Measurements from ENCODE around the gene MACROH2A1. TPM values are rescaled to one million over a fixed set of nuclear protein-coding genes. Genes with fewer than 3 reads are reported as not detected.

Gene MACROH2A1
- total RNA-seq, 2 experiments from 2014 or later, result 159 to 190 TPM

- ATAC-seq (no peak), DNase-seq (no peak)
- Mint-ChIP-seq H3K36me3 (ENCODE audit: low read depth) (peaks cover 37% of the 10 kb centered on the region), H3K4me3 (no peak overlapping the region), H3K27ac (no peak overlapping the region), H3K4me1 (no peaks in the 10 kb centered on the region), H3K9me3 (ENCODE audit: low read depth) (no peaks in the 10 kb centered on the region), H3K27me3 (no peaks in the 10 kb centered on the region)
- intact Hi-C loops (cut with DNase I, micrococcal nuclease), result no loop called here
- CTCF ChIA-PET, result interaction anchor here (0.6 kb wide), 1 partner anchor 66 kb away, joined by 3 read pairs; no protein-coding TSS in a partner anchor
- POLR2A ChIA-PET, result no interaction called here
Measured at GRCh38 chr5:135343413-135343812, 55.6 kb downstream of the MACROH2A1 start.

- H3K4me1 Mint-ChIP-seq, result no peaks in the 10 kb centered on the region
- intact Hi-C loops (cut with DNase I, micrococcal nuclease), result no loop called here
- DNase-seq (no peak), ATAC-seq (no peak)
- H3K27ac Mint-ChIP-seq, result no peak overlapping the region
- CTCF ChIA-PET, result interaction anchor here (1.0 kb wide), 1 partner anchor 84 kb away, joined by 3 read pairs; no protein-coding TSS in a partner anchor
- no peak overlapping the region for H3K4me3 Mint-ChIP-seq
- no peaks in the 10 kb centered on the region for H3K9me3 Mint-ChIP-seq (ENCODE audit: low read depth)
- POLR2A ChIA-PET, result no interaction called here
- H3K36me3 Mint-ChIP-seq (ENCODE audit: low read depth), result peaks cover 37% of the 10 kb centered on the region
- no peaks in the 10 kb centered on the region for H3K27me3 Mint-ChIP-seq
Measured at GRCh38 chr5:135342551-135342875, 56.5 kb downstream of the MACROH2A1 start.

- no peaks in the 10 kb centered on the region for H3K4me1 Mint-ChIP-seq
- H3K4me3 Mint-ChIP-seq, result no peak overlapping the region
- no peaks in the 10 kb centered on the region for H3K9me3 Mint-ChIP-seq (ENCODE audit: low read depth)
- H3K27me3 Mint-ChIP-seq, result no peaks in the 10 kb centered on the region
- H3K27ac Mint-ChIP-seq, result no peak overlapping the region
- ATAC-seq (no peak), DNase-seq (no peak)
- ChIA-PET POLR2A (no interaction called here), CTCF (interaction anchor here (1.0 kb wide), 1 partner anchor 84 kb away, joined by 3 read pairs; no protein-coding TSS in a partner anchor)
- intact Hi-C loops (cut with DNase I, micrococcal nuclease), result no loop called here
- H3K36me3 Mint-ChIP-seq (ENCODE audit: low read depth), result peaks cover 37% of the 10 kb centered on the region
Measured at GRCh38 chr5:135341696-135342550, 57.1 kb downstream of the MACROH2A1 start.

DNA sequence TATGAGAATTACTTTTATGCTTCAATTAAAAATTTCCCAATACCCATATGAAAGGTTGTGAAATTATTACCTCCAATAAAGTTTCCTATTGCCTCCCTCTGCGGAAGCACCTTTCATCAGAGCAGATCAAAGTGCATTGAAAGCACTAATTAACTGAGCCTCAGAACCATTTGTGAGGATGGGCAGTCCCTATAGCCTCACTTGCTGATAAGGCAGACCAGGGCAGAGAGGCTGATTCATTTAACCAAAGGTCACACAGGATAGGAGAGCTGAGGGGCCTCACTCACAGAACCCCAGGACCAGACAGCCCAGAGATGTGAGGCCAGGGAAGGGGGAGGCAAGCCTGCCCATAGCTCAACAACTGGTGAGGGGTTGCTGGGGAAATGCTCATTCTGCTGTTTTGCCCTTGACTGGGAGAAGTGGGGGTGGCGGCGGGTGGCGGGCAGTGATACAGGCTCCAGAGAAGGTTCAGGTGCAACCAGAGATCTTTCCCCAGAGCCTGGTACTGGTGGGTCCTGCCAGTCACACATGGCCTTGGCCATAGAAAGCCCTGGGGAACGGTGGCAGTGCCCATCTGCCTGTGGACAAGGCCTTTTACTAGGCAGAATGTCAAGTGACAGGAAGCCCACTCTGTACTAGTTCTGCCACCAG, 57.9 kb downstream of the MACROH2A1 start:
- peaks cover 31% of the 10 kb centered on the region for H3K36me3 Mint-ChIP-seq (ENCODE audit: low read depth)
- POLR2A ChIA-PET, result no interaction called here

GRCh38 chr5:135340568-135340967, 58.5 kb downstream of the MACROH2A1 start:
- Mint-ChIP-seq H3K4me1 (no peaks in the 10 kb centered on the region), H3K36me3 (ENCODE audit: low read depth) (peaks cover 30% of the 10 kb centered on the region), H3K9me3 (ENCODE audit: low read depth) (no peaks in the 10 kb centered on the region), H3K27ac (no peak overlapping the region), H3K27me3 (no peaks in the 10 kb centered on the region), H3K4me3 (no peak overlapping the region)
- ChIA-PET POLR2A (no interaction called here), CTCF (interaction anchor here (1.0 to 1.5 kb wide), 3 partner anchors 86 to 127 kb away, joined by 3 read pairs; no protein-coding TSS in a partner anchor)
- no peak for DNase-seq
- intact Hi-C loops (cut with DNase I, micrococcal nuclease), result no loop called here
- ATAC-seq, result no peak

More for the DNA sequence above, 57.9 kb downstream of the MACROH2A1 start:
- Mint-ChIP-seq H3K4me3 (no peak overlapping the region), H3K9me3 (ENCODE audit: low read depth) (no peaks in the 10 kb centered on the region), H3K27ac (no peak overlapping the region), H3K4me1 (no peaks in the 10 kb centered on the region), H3K27me3 (no peaks in the 10 kb centered on the region)
- no peak for DNase-seq
- no peak for ATAC-seq
- CTCF ChIA-PET, result interaction anchor here (1.2 to 1.5 kb wide), 2 partner anchors 124 to 128 kb away, joined by 3 read pairs; no protein-coding TSS in a partner anchor
- intact Hi-C loops (cut with DNase I, micrococcal nuclease), result no loop called here

- no peak for ATAC-seq
- Mint-ChIP-seq H3K27ac (no peak overlapping the region), H3K4me3 (no peak overlapping the region), H3K27me3 (no peaks in the 10 kb centered on the region), H3K9me3 (ENCODE audit: low read depth) (no peaks in the 10 kb centered on the region), H3K4me1 (no peaks in the 10 kb centered on the region), H3K36me3 (ENCODE audit: low read depth) (peaks cover 26% of the 10 kb centered on the region)
- ChIA-PET CTCF (interaction anchor here (1.0 to 1.5 kb wide), 3 partner anchors 87 to 126 kb away, joined by 3 read pairs; no protein-coding TSS in a partner anchor), POLR2A (no interaction called here)
- DNase-seq, result no peak
- intact Hi-C loops (cut with DNase I, micrococcal nuclease), result no loop called here
Measured at GRCh38 chr5:135339623-135340022, 59.4 kb downstream of the MACROH2A1 start.

GRCh38 chr5:135339189-135339588, 59.8 kb downstream of the MACROH2A1 start:
- POLR2A ChIA-PET, result no interaction called here
- H3K27ac Mint-ChIP-seq, result no peak overlapping the region
- no peak overlapping the region for H3K4me3 Mint-ChIP-seq
- CTCF ChIA-PET, result interaction anchor here (0.6 kb wide), 1 partner anchor 72 kb away, joined by 3 read pairs; no protein-coding TSS in a partner anchor
- no peaks in the 10 kb centered on the region for H3K27me3 Mint-ChIP-seq
- intact Hi-C loops (cut with DNase I, micrococcal nuclease), result no loop called here
- peaks cover 24% of the 10 kb centered on the region for H3K36me3 Mint-ChIP-seq (ENCODE audit: low read depth)
- H3K4me1 Mint-ChIP-seq, result no peaks in the 10 kb centered on the region
- DNase-seq (no peak), ATAC-seq (no peak)
- no peaks in the 10 kb centered on the region for H3K9me3 Mint-ChIP-seq (ENCODE audit: low read depth)

GRCh38 chr5:135337064-135337463, 62.0 kb downstream of the MACROH2A1 start:
- DNase-seq (no peak), ATAC-seq (no peak)
- H3K4me3 Mint-ChIP-seq, result no peak overlapping the region
- no peak overlapping the region for H3K27ac Mint-ChIP-seq
- intact Hi-C loops (cut with DNase I, micrococcal nuclease), result no loop called here
- no peaks in the 10 kb centered on the region for H3K4me1 Mint-ChIP-seq
- peaks cover 16% of the 10 kb centered on the region for H3K36me3 Mint-ChIP-seq (ENCODE audit: low read depth)
- ChIA-PET POLR2A (no interaction called here), CTCF (interaction anchor here (0.7 kb wide), 1 partner anchor 20 kb away, joined by 4 read pairs; no protein-coding TSS in a partner anchor)
- no peaks in the 10 kb centered on the region for H3K27me3 Mint-ChIP-seq
- no peaks in the 10 kb centered on the region for H3K9me3 Mint-ChIP-seq (ENCODE audit: low read depth)

- Mint-ChIP-seq H3K9me3 (ENCODE audit: low read depth) (no peaks in the 10 kb centered on the region), H3K27ac (no peak overlapping the region), H3K4me1 (no peaks in the 10 kb centered on the region), H3K4me3 (no peak overlapping the region), H3K36me3 (ENCODE audit: low read depth) (peaks cover 14% of the 10 kb centered on the region), H3K27me3 (no peaks in the 10 kb centered on the region)
- CTCF ChIA-PET, result no interaction called here
- no peak for ATAC-seq
- DNase-seq, result no peak
- intact Hi-C loops (cut with DNase I, micrococcal nuclease), result no loop called here
- POLR2A ChIA-PET, result interaction anchor here (0.5 kb wide), 1 partner anchor 52 kb away, joined by 7 read pairs; no protein-coding TSS in a partner anchor
Measured at GRCh38 chr5:135335031-135335828, 63.8 kb downstream of the MACROH2A1 start.

DNA sequence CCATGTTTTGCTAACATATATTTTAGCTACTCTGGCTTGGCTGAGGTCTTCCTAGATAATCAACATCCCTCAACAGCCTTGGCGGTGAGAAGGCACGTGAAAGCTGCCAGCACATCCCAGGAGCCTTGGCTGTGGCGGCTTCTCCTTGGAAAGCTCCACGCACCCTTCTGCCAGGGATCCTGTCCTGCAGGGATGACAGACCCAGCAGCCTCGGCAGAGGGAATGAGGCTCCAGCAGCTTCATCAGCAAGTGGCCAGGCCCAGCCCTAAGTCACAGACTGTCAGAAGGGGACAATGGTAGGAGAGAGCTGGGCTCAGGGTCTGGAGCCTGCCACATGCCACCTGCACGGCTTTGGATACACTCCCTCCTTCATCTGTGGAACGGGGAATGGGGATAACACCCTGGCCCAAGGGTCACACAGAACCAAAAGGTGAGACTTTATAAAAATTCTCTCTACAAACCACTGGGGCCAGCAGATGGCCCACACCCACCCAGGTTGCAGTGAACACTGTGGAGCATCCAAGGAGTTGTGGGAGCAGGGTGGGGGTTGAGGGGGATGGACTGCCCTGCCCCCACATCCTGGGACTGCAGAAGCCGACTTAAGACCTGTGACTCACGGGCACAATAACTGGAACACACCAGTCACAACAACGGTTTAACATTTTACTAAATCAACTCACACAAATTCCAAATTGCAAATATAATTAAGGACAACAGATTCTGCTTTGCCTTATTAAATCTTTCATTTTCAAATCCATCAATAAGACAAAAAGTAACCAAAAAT, 65.1 kb downstream of the MACROH2A1 start:
- ATAC-seq, result no peak
- CTCF ChIA-PET, result interaction anchor here (1.0 to 1.2 kb wide), 2 partner anchors 11 to 142 kb away, joined by 3 to 4 read pairs; no protein-coding TSS in a partner anchor
- H3K4me3 Mint-ChIP-seq, result no peak overlapping the region
- no peaks in the 10 kb centered on the region for H3K27me3 Mint-ChIP-seq
- H3K4me1 Mint-ChIP-seq, result no peaks in the 10 kb centered on the region
- H3K27ac Mint-ChIP-seq, result no peak overlapping the region
- POLR2A ChIA-PET, result no interaction called here
- no peaks in the 10 kb centered on the region for H3K9me3 Mint-ChIP-seq (ENCODE audit: low read depth)
- intact Hi-C loops (cut with DNase I, micrococcal nuclease), result loop anchor here in 1 of 2 experiments (5.0 kb wide), 1 partner anchor 142 kb away; no protein-coding TSS in a partner anchor
- peaks cover 14% of the 10 kb centered on the region for H3K36me3 Mint-ChIP-seq (ENCODE audit: low read depth)
- no peak for DNase-seq
